ENCODE measurements around the gene TET1. TPM values are rescaled to one million over a fixed set of nuclear protein-coding genes. Genes with fewer than 3 reads are reported as not detected.
"Not testable (repeated sequence)": the region's sequence is repeated elsewhere in the genome, so short reads cannot be mapped to it uniquely, and the experiment has no call there.

Gene TET1
- total RNA-seq = 1 to 10 TPM; 3.0 to 3.7 TPM

- Mint-ChIP-seq H3K36me3 (ENCODE audit: low read depth) (no peaks in the 10 kb centered on the region), H3K27ac (no peak within 1 kb of the TSS), H3K9me3 (no peaks in the 10 kb centered on the region), H3K4me1 (peaks cover 26% of the 10 kb centered on the region), H3K27me3 (peaks cover 70% of the 10 kb centered on the region), H3K4me3 (peak within 1 kb of the TSS; percentile 53)
- ChIA-PET CTCF (interaction anchor here (0.7 to 3.4 kb wide), 2 partner anchors 9 to 59 kb away, joined by 3 to 20 read pairs; no protein-coding TSS in a partner anchor), POLR2A (no interaction called here)
- DNase-seq = peak; percentile 21
Observed at GRCh38 chr10:68560186-68560942, at the start of gene TET1. Gene TET1, plus strand, starts transcription at chr10:68560337. Its CDS starts 12,002 bp downstream, at chr10:68572339.

GRCh38 chr10:68516216-68516615 lies 43.9 kb upstream of the TET1 start:
- H3K9me3 Mint-ChIP-seq; POLR2A ChIA-PET; CTCF ChIA-PET; H3K4me3 Mint-ChIP-seq; H3K4me1 Mint-ChIP-seq; DNase-seq; H3K36me3 Mint-ChIP-seq (ENCODE audit: low read depth); H3K27ac Mint-ChIP-seq; H3K27me3 Mint-ChIP-seq: not testable (repeated sequence)

DNA sequence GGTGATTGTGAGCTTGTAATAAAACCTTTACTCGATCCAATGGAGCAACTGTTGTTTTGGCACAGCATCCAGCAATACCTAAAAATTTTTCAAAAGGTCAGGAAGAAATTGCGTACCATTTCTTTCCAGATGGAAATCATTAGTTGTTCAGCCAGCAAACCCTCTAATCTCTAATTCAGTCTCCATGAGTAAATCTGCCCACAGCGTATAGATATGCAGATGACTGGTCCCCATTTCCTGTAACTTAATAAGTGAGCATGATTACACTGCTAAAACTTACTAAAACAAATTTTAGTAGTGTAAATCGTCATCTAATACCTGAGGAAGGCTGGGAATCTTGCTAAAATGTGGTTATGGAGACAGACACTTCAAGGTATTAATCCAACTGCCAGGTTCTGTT lies 43.4 kb upstream of the TET1 start:
- ChIA-PET CTCF (no interaction called here), POLR2A (no interaction called here)
- peaks cover 9% of the 10 kb centered on the region for H3K36me3 Mint-ChIP-seq (ENCODE audit: low read depth)
- H3K9me3 Mint-ChIP-seq = no peaks in the 10 kb centered on the region
- DNase-seq = no peak
- no peak overlapping the region for H3K4me3 Mint-ChIP-seq
- H3K4me1 Mint-ChIP-seq = no peaks in the 10 kb centered on the region
- H3K27me3 Mint-ChIP-seq = no peaks in the 10 kb centered on the region
- H3K27ac Mint-ChIP-seq = no peak overlapping the region

DNA sequence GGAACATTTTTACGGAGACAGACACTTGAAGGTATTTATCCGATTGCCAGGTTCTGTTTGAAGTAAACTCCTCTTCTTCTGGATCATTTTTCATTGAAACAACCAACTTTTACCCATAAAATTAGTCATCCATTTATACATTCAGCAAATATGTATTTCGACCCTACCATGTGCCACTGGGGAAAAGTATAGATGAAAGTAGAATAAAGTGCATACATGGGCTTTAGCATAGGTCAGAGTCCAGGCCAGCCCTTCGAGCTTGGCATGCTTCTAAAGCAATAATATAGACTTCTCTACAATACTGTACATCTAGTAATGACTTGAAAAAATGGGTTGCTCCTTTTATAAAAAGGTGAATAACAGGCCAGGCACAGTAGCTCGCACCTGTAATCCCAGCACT lies 42.9 kb upstream of the TET1 start:
- H3K27ac Mint-ChIP-seq = no peak overlapping the region
- no peak for DNase-seq
- no peak overlapping the region for H3K4me3 Mint-ChIP-seq
- no peaks in the 10 kb centered on the region for H3K4me1 Mint-ChIP-seq
- H3K9me3 Mint-ChIP-seq = no peaks in the 10 kb centered on the region
- no peaks in the 10 kb centered on the region for H3K27me3 Mint-ChIP-seq
- POLR2A ChIA-PET = no interaction called here
- CTCF ChIA-PET = interaction anchor here (0.6 kb wide), 1 partner anchor 14 kb away, joined by 3 read pairs; no protein-coding TSS in a partner anchor
- H3K36me3 Mint-ChIP-seq (ENCODE audit: low read depth) = peaks cover 10% of the 10 kb centered on the region

DNA sequence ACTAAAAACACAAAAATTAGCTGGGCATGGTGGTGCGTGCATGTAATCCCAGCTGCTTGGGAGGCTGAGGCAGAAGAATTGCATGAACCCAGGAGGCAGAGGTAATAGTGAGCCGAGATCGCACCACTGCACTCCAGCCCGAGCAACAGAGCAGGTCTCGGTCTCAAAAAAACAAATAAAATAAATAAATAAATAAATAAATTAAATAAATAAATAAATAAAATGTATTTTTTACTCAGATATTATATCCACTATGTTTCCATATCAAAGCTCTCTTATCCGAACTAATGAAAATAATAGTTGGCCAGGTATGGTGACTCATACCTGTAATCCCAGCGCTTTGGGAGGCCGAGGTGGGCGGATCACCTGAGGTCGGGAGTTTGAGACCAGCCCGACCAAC lies 41.5 kb upstream of the TET1 start:
- H3K9me3 Mint-ChIP-seq; H3K4me1 Mint-ChIP-seq; H3K4me3 Mint-ChIP-seq; H3K27me3 Mint-ChIP-seq; DNase-seq; H3K36me3 Mint-ChIP-seq (ENCODE audit: low read depth); H3K27ac Mint-ChIP-seq; POLR2A ChIA-PET: not testable (repeated sequence)
- CTCF ChIA-PET = interaction anchor here (0.9 kb wide), 1 partner anchor 189 kb away, joined by 3 read pairs; no protein-coding TSS in a partner anchor

DNA sequence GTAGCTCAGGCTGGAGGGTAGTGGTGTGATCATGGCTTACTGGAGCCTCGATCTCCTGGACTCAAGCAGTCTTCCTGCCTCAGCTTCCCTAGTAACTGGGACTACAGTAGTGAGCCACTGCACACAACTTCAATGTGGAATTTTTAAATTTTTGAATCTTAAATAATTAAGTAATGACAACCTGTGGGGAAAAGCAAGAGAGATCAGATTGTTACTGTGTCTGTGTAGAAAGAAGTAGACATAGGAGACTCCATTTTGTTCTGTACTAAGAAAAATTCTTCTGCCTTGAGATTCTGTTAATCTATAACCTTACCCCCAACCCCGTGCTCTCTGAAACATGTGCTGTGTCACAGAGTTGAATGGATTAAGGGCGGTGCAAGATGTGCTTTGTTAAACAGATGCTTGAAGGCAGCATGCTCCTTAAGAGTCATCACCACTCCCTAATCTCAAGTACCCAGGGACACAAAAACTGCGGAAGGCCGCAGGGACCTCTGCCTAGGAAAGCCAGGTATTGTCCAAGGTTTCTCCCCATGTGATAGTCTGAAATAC lies 34.6 kb upstream of the TET1 start:
- CTCF ChIA-PET; H3K4me3 Mint-ChIP-seq; H3K9me3 Mint-ChIP-seq; POLR2A ChIA-PET; H3K27me3 Mint-ChIP-seq; H3K27ac Mint-ChIP-seq; DNase-seq; H3K36me3 Mint-ChIP-seq (ENCODE audit: low read depth): not testable (repeated sequence)
- peaks cover 13% of the 10 kb centered on the region for H3K4me1 Mint-ChIP-seq

DNA sequence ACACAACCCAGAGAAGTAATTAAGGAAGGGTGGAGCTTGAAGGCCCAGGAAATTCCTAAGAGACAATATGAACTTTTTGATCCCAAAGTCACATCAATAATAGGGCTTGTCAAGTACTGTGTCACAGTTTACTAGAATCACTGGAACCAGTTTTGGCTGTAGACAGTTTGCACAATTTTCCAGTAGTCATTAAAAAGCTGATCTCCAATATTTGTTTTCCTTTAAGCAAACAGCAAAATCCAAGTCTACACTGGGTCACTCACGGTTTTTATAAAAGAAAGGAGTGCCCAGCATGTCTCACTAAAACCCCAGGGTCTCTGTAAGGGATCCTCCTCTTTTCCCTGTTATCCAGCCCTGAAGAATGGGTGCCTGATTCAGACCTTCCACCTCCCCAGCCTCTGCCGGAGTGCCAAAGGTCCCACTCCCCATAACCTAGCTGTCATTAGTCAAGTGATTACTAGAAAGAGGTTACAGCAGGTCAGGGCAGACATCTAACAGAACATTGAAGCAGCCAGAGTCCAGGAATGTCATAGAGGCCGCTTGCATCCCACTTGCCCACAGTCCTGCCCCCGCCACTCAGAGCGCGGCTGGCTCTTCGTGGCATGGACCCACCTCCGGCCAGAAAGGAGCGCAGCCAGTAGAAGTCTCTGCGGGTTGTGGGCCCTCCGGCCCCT lies 33.4 kb upstream of the TET1 start:
- peak overlapping the region; percentile 95 for H3K4me3 Mint-ChIP-seq
- H3K4me1 Mint-ChIP-seq = peaks cover 13% of the 10 kb centered on the region
- H3K27me3 Mint-ChIP-seq = no peaks in the 10 kb centered on the region
- H3K36me3 Mint-ChIP-seq (ENCODE audit: low read depth) = peaks cover 2% of the 10 kb centered on the region
- ChIA-PET CTCF (interaction anchor here (0.6 kb wide), 1 partner anchor 76 kb away, joined by 4 read pairs; no protein-coding TSS in a partner anchor), POLR2A (no interaction called here)
- H3K9me3 Mint-ChIP-seq = no peaks in the 10 kb centered on the region
- DNase-seq = no peak
- peak overlapping the region; percentile 95 for H3K27ac Mint-ChIP-seq

DNA sequence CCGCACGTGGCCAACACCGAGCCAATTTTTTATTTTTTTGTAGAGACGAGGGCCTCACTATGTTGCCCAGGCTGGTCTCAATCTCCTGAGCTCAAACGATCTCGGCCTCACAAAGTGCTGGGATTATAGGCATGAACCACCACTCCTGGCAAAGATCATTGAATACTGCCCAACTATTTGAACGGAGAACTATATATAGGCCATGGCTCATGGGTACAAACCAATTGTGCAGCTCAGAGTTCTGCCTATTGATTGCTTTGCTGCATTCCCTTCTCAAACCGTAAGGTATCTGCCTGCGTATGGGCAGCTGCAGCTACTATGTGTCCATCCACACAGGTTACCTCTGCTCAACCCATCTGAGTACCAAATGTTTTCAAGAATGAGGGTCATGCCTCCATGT lies 23.2 kb upstream of the TET1 start:
- no peak overlapping the region for H3K4me3 Mint-ChIP-seq
- H3K9me3 Mint-ChIP-seq = no peaks in the 10 kb centered on the region
- ChIA-PET POLR2A (no interaction called here), CTCF (no interaction called here)
- H3K27ac Mint-ChIP-seq = no peak overlapping the region
- no peaks in the 10 kb centered on the region for H3K4me1 Mint-ChIP-seq
- H3K36me3 Mint-ChIP-seq (ENCODE audit: low read depth) = no peaks in the 10 kb centered on the region
- H3K27me3 Mint-ChIP-seq = no peaks in the 10 kb centered on the region
- DNase-seq = no peak

DNA sequence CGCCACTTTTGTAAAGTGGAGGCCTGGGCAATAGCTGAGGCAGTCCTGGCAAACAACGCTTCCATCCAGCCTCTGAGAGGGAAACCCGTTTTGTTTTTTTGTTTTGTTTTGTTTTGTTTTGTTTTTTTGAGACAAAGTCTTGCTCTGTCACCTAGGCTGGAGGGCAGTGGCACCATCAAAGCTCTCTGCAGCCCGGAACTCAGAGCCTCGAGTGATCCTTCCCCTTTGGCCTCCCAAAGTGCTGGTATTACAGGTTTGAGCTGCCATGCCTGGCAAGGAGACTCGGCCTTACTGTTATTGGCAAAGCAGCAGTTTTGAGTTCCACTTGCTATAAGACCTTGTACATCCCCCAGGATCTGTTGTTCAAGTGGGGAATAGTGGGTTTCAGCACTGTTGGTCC lies 22.3 kb upstream of the TET1 start:
- H3K4me1 Mint-ChIP-seq = no peaks in the 10 kb centered on the region

GRCh38 chr10:68543004-68543918 lies 16.9 kb upstream of the TET1 start:
- no peaks in the 10 kb centered on the region for H3K36me3 Mint-ChIP-seq (ENCODE audit: low read depth)
- ChIA-PET CTCF (interaction anchor here (0.5 kb wide), 1 partner anchor 145 kb away, joined by 4 read pairs; no protein-coding TSS in a partner anchor), POLR2A (no interaction called here)
- H3K27me3 Mint-ChIP-seq = no peaks in the 10 kb centered on the region
- no peak for DNase-seq
- H3K4me3 Mint-ChIP-seq = no peak overlapping the region
- H3K9me3 Mint-ChIP-seq = no peaks in the 10 kb centered on the region
- no peaks in the 10 kb centered on the region for H3K4me1 Mint-ChIP-seq
- no peak overlapping the region for H3K27ac Mint-ChIP-seq

More for the DNA sequence above, 22.3 kb upstream of the TET1 start:
- no peaks in the 10 kb centered on the region for H3K36me3 Mint-ChIP-seq (ENCODE audit: low read depth)
- ChIA-PET CTCF (no interaction called here), POLR2A (no interaction called here)
- no peak for DNase-seq
- no peaks in the 10 kb centered on the region for H3K9me3 Mint-ChIP-seq
- no peaks in the 10 kb centered on the region for H3K27me3 Mint-ChIP-seq
- H3K4me3 Mint-ChIP-seq = no peak overlapping the region
- H3K27ac Mint-ChIP-seq = no peak overlapping the region

GRCh38 chr10:68550747-68551411 lies 9.3 kb upstream of the TET1 start:
- peak; percentile 66 for DNase-seq
- ChIA-PET POLR2A (no interaction called here), CTCF (interaction anchor here (0.6 to 2.7 kb wide), 7 partner anchors 9 to 276 kb away, joined by 3 to 20 read pairs (median 4); partner anchors contain the start of genes DNA2, STOX1 and TET1)
- no peaks in the 10 kb centered on the region for H3K36me3 Mint-ChIP-seq (ENCODE audit: low read depth)
- H3K27me3 Mint-ChIP-seq = no peaks in the 10 kb centered on the region
- H3K4me1 Mint-ChIP-seq = peaks cover 4% of the 10 kb centered on the region
- H3K4me3 Mint-ChIP-seq = no peak overlapping the region
- no peak overlapping the region for H3K27ac Mint-ChIP-seq
- H3K9me3 Mint-ChIP-seq = no peaks in the 10 kb centered on the region

- no peak overlapping the region for H3K27ac Mint-ChIP-seq
- no peak for DNase-seq
- no peak overlapping the region for H3K4me3 Mint-ChIP-seq
- ChIA-PET POLR2A (no interaction called here), CTCF (interaction anchor here (0.5 to 1.3 kb wide), 3 partner anchors 21 to 609 kb away, joined by 3 read pairs; no protein-coding TSS in a partner anchor)
- H3K4me1 Mint-ChIP-seq = peaks cover 4% of the 10 kb centered on the region
- peaks cover 13% of the 10 kb centered on the region for H3K27me3 Mint-ChIP-seq
- H3K36me3 Mint-ChIP-seq (ENCODE audit: low read depth) = no peaks in the 10 kb centered on the region
- no peaks in the 10 kb centered on the region for H3K9me3 Mint-ChIP-seq
Observed at GRCh38 chr10:68553138-68553537, 7.0 kb upstream of the TET1 start.
